ENCODE data around the gene BAZ2B.

- no peak for TF ChIP-seq CTCF (IDR thresholded peaks at IDR 0.05)
- no peak for TF ChIP-seq POLR2A (IDR thresholded peaks at IDR 0.05)
- TF ChIP-seq POLR2AphosphoS5 (IDR thresholded peaks at IDR 0.05) = no peak
- no peak for TF ChIP-seq EP300 (IDR thresholded peaks at IDR 0.05)
These were observed 234.8 kb downstream of the BAZ2B start for GRCh38 chr2:159381574-159381973.
